Activated CD4-positive, alpha-beta T cell treated with anti-CD3 and anti-CD28 coated beads, Interleukin-2, amount 50 U/mL, for 16 hours (primary cell): ENCODE results near the gene PDILT.
"Not testable (repeated sequence)": the region's sequence is repeated elsewhere in the genome, so short reads cannot be mapped to it uniquely, and the experiment has no call there.

Experiments used
- DNase-seq: peaks from one replicate; pipeline ENCODE4 v3.0.0-alpha.2; 2020

The PDILT gene, protein sequence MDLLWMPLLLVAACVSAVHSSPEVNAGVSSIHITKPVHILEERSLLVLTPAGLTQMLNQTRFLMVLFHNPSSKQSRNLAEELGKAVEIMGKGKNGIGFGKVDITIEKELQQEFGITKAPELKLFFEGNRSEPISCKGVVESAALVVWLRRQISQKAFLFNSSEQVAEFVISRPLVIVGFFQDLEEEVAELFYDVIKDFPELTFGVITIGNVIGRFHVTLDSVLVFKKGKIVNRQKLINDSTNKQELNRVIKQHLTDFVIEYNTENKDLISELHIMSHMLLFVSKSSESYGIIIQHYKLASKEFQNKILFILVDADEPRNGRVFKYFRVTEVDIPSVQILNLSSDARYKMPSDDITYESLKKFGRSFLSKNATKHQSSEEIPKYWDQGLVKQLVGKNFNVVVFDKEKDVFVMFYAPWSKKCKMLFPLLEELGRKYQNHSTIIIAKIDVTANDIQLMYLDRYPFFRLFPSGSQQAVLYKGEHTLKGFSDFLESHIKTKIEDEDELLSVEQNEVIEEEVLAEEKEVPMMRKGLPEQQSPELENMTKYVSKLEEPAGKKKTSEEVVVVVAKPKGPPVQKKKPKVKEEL

DNA sequence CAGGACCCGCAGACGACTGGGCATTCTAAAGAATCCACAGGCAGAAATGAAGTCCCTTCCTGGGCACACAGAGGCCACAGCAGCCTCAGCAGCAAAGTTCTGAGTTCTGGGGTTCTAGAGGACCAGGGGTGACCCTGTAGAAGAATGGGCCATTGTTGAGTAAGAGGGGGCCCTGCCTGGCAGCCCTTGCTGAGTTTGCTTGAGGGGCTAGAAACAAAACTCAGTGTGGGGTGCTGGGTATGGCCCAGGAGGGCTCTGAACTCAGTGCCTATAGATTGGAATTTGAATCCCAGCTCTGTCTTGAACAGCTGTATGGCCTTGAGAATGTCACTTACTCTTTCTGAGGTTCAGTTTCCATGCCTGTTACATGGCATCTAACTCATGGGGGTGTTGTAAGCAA is at the start of gene PDILT:
PDILT (minus strand) TSS at position 101 of the 400 bp plus-strand sequence. CDS start 5,437 bp downstream, outside the sequence.
- DNase-seq: no peak

- not testable (repeated sequence) for DNase-seq
These were observed 49.1 kb upstream of the PDILT start for GRCh38 chr16:20453633-20454032.

DNA sequence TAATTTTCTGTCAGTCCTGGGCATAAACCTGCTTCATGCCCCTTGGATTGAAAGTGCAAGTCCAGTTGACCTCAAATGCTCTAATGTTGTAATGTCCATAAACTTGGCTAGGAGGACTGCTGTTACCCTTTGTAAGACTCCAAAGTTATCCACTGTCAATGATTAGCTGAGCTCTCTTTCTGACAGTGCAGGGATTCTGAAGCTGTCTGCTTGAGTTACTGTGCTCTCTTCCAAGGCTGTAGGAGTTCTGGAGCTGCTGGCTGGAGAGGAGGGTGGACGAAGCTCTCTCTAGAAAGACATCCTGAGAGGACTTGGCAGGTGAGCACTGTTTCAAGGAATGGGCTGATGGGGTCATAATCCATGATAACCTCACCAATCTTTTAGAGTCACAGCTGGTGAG is 46.8 kb upstream of the PDILT start, which contains the start of gene ACSM2A:
ACSM2A (plus strand) TSS at position 158 of the 400 bp plus-strand sequence. CDS start 8,594 bp downstream, outside the sequence.
- not testable (repeated sequence) for DNase-seq

GRCh38 chr16:20446652-20447393 is 42.3 kb upstream of the PDILT start:
- DNase-seq: not testable (repeated sequence)

DNA sequence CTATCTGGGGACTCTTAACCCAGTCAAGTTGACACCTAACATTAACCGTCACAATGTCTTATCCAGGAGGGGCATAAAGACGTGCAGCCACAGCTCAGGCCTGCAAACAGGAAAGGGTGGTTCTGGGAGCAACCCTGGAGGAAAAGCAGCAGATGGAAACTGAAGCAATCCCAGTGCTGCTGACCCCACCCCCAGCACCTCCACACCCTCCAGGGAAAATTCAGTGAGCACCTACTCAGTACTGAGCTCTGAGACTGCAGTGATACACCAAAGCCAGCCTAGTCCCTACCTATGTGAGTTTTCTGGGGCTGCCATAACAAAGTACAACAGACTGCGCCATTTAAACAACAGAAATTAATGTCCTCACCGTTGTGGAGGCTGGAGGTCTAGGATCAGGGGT is 37.3 kb upstream of the PDILT start:
- not testable (repeated sequence) for DNase-seq

GRCh38 chr16:20441191-20441590 is 36.7 kb upstream of the PDILT start:
- DNase-seq: no peak

DNA sequence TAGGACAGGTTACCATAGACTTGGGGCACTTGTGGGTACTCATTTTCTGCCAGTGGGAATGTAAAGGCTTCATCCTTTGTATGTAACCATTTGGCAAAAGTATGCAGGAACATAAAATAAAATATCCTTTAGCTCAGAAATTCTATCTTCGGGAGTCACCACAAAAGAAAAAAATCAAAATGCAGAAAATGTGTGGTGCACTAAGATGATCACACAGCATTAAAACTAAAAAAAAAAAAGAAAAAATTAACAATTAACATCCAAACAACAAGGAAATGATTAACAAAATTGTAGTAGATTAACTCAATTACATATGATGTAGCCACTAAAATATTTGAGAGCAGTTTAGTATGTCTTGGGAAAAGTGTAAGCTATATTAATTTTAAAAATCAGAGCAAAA is 36.2 kb upstream of the PDILT start:
- DNase-seq: not testable (repeated sequence)

GRCh38 chr16:20439820-20440231 is 35.3 kb upstream of the PDILT start:
- DNase-seq: not testable (repeated sequence)

DNA sequence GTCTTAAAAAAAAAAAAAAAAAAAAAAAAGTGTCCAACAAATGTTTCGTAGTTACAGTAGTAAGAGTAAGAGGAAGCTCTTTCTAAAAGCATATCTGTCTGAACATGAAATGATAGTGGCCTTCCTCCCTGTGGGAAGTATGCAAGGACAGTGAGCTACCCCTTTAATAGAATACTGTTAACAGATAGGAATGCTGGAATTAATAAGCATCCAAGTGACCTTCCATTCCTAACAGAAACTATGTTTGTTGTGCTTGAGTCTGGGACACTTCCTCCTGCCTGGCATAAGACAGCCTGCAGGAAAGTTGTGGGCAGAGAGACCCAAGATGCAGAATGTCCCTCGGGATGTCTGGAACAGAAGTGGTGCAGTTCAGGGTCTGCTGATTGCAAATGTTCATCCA is 34.4 kb upstream of the PDILT start:
- DNase-seq: not testable (repeated sequence)

DNA sequence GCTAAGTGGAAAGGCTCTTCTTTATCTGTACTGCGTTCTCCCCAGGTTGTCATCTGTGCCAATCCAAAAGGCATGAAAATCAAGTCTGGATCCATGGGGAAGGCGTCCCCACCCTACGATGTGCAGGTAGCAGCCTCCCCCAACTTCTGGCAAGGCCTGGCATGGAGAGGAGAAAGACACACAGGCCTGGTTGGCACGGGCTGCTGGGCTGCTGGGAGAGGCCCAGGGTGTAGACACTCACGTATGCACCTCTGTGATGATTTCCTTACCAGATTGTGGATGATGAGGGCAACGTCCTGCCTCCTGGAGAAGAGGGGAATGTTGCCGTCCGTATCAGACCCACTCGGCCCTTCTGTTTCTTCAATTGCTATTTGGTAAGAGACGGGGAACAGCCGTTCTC is 26.4 kb upstream of the PDILT start:
- DNase-seq: no peak

DNA sequence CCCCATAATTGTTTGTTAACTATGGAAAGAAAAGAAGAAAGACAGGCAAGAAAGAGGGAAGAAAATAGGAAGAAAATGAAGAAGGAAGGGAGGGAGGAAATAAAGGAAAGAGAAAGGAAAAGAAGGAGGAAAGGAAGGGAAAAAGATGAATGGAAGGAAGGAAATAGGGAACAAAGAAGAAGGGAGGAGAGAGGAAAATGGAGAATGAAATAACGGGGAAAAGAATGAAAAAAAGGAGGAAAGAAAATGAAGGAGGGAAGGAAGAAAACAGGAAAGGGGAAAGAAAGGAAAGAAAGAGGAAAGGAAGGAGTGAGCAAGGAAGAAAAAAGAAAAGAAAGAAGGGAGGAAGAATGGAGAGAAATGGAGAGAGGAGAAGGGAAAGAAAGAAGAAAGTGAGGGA is 25.9 kb upstream of the PDILT start:
- not testable (repeated sequence) for DNase-seq

DNA sequence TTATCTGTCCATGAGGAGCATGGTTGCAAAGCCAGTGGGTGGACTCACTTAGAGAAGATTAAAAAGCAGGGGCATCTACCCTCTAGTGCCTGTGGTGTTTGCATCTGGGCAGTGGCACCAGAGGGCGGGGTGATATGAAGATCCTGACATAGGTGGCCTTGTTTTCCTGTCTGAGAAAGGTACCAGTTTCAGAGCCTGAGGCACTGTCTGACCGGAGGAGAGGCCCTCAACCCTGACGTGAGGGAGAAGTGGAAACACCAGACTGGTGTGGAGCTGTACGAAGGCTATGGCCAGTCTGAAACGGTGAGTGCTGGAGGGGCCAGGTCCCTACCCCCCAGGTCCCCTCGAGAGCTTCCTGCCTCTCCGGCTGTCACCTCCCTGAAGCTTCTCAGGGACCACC is 25.0 kb upstream of the PDILT start:
- DNase-seq: not testable (repeated sequence)

DNA sequence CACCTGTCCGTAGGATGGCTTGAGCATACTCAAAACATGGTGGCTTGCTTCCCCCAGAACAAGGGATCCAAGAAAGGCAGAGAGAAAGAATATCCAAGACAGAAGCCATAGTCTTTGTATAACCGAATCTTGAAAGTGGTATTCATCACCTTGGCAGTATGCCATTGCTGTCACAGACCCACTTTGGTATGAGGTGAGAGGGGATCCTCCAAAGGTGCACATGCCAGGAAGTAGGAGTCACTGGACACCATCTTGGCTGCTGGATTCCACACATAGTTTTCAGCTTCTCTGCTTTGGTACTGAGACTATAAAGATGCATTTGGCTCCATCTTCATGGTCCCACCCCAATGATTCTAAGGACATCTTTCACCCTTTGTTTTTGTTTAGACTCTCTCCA is 22.9 kb upstream of the PDILT start:
- not testable (repeated sequence) for DNase-seq

GRCh38 chr16:20424129-20424866 is 19.8 kb upstream of the PDILT start:
- DNase-seq: no peak

DNA sequence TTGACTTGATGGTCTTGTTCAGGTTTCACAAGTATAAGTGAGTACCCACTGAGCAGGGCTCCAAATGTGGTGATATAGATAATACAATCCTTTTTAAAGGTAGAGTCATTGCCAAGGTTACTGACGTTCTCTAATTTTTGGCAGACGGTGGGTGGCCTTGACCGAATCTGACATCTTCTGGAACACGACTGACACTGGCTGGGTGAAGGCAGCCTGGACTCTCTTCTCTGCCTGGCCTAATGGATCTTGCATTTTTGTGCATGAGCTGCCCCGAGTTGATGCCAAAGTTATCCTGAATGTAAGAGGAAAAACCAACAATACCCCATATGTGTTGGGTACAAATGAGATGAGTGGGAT is 19.2 kb upstream of the PDILT start:
- DNase-seq: not testable (repeated sequence)

- not testable (repeated sequence) for DNase-seq
These were observed 17.2 kb upstream of the PDILT start for GRCh38 chr16:20421748-20422147.

GRCh38 chr16:20419093-20419492 is 14.6 kb upstream of the PDILT start:
- not testable (repeated sequence) for DNase-seq

- no peak for DNase-seq
These were observed 11.0 kb upstream of the PDILT start for GRCh38 chr16:20415541-20415940.

- no peak for DNase-seq
These were observed 6.5 kb upstream of the PDILT start for GRCh38 chr16:20411055-20411454.

- DNase-seq: peak; percentile 22
These were observed 5.7 kb upstream of the PDILT start for GRCh38 chr16:20410121-20410723.

DNA sequence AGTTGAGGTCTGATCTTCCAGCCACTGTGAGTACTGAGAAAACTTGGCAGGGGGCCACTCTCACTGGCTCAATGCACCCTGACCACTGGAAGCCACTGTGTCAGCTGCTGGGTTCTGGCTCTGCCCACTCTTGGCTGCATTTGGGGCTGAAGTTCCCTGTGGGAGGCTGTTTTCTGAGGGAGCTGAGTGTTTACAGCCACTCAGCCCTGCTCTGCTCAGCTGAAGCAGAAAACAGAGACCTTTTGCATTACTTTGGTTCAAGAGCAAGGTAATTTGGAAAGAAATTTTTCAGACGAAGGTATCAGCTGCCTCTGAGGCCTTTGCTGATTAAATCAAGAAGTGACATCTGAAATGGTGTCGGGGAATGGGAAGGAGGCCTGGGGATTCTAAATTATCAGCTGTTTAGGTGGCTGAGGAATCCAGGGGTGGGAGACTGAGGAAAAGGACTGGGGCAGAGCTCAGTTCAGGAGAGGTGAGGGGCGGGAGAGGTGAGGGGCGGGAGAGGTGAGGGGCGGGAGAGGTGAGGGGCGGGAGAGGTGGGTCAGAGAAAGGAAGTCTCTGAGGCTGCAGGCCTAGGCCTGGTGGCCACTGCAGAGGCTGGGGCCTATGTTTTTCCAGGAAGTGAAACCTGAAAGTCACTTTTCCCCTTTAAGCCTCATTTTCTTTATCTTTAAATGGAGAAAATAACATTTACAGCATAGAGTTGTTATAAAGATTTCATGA is 5.0 kb upstream of the PDILT start, which contains the start of gene ACSM5:
ACSM5 (plus strand) TSS at position 137 of the 723 bp plus-strand sequence. CDS start 1,951 bp downstream, outside the sequence.
- no peak for DNase-seq
